ENCODE measurements around the gene SEL1L. TPM values are rescaled to one million over a fixed set of nuclear protein-coding genes. Genes with fewer than 3 reads are reported as not detected.

The SEL1L gene
- polyA plus RNA-seq, 1 of the 3 experiments (the other 2 are of a cell fraction) = 13.8 TPM

DNA sequence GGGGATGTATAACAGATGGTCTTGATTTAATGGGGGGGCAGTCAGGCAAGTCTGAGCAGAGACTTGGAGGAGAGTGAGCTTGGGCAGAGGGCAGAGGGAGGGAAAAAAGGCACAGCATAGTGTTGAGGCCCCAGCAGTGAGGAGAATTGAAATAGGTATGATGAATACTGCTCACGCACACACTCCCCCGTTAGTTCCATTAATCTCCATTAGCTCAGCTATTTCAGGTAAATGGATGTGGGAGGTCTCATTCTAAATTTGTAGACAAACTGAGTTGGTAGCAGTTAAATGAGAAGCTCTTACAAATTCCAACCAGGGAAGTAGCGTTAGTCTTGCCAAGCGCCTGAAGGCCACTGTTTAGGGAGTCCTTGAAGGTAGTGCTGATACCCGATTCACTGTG, 66.8 kb downstream of the SEL1L start:
- ChIA-PET CTCF (interaction anchor here (4.7 to 5.9 kb wide), 2 partner anchors 14 to 194 kb away, joined by 106 to 124 read pairs; no protein-coding TSS in a partner anchor), POLR2A (no interaction called here)
- no peaks in the 10 kb centered on the region for H3K9me3 ChIP-seq
- H3K27ac ChIP-seq (ENCODE audit: low read depth in 2 of 2, low read length in 1 of 2) = no peak overlapping the region
- TF ChIP-seq, protein P1, sequence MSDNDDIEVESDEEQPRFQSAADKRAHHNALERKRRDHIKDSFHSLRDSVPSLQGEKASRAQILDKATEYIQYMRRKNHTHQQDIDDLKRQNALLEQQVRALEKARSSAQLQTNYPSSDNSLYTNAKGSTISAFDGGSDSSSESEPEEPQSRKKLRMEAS (IDR thresholded peaks at IDR 0.05; ENCODE audit: low read depth) = no peak
- TF ChIP-seq, protein P2, sequence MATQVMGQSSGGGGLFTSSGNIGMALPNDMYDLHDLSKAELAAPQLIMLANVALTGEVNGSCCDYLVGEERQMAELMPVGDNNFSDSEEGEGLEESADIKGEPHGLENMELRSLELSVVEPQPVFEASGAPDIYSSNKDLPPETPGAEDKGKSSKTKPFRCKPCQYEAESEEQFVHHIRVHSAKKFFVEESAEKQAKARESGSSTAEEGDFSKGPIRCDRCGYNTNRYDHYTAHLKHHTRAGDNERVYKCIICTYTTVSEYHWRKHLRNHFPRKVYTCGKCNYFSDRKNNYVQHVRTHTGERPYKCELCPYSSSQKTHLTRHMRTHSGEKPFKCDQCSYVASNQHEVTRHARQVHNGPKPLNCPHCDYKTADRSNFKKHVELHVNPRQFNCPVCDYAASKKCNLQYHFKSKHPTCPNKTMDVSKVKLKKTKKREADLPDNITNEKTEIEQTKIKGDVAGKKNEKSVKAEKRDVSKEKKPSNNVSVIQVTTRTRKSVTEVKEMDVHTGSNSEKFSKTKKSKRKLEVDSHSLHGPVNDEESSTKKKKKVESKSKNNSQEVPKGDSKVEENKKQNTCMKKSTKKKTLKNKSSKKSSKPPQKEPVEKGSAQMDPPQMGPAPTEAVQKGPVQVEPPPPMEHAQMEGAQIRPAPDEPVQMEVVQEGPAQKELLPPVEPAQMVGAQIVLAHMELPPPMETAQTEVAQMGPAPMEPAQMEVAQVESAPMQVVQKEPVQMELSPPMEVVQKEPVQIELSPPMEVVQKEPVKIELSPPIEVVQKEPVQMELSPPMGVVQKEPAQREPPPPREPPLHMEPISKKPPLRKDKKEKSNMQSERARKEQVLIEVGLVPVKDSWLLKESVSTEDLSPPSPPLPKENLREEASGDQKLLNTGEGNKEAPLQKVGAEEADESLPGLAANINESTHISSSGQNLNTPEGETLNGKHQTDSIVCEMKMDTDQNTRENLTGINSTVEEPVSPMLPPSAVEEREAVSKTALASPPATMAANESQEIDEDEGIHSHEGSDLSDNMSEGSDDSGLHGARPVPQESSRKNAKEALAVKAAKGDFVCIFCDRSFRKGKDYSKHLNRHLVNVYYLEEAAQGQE (IDR thresholded peaks at IDR 0.05; ENCODE audit: low read depth, low read length) = no peak
- TF ChIP-seq GABPA (IDR thresholded peaks at IDR 0.05; ENCODE audit: low read depth) (no peak), TCF12 (IDR thresholded peaks at IDR 0.05) (no peak)
- TF ChIP-seq, protein P3, sequence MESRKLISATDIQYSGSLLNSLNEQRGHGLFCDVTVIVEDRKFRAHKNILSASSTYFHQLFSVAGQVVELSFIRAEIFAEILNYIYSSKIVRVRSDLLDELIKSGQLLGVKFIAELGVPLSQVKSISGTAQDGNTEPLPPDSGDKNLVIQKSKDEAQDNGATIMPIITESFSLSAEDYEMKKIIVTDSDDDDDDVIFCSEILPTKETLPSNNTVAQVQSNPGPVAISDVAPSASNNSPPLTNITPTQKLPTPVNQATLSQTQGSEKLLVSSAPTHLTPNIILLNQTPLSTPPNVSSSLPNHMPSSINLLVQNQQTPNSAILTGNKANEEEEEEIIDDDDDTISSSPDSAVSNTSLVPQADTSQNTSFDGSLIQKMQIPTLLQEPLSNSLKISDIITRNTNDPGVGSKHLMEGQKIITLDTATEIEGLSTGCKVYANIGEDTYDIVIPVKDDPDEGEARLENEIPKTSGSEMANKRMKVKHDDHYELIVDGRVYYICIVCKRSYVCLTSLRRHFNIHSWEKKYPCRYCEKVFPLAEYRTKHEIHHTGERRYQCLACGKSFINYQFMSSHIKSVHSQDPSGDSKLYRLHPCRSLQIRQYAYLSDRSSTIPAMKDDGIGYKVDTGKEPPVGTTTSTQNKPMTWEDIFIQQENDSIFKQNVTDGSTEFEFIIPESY (IDR thresholded peaks at IDR 0.05; ENCODE audit: borderline replicate concordance, low read depth) = no peak
- no peaks in the 10 kb centered on the region for H3K9me2 ChIP-seq
- no peaks in the 10 kb centered on the region for H3K4me1 ChIP-seq (ENCODE audit: control insufficient read depth in 1 of 2, insufficient read depth in 2 of 2, low read depth in 1 of 2, low read length in 1 of 2)
- no peaks in the 10 kb centered on the region for H3K79me2 ChIP-seq (ENCODE audit: insufficient read depth)
- H3F3A ChIP-seq (replicated peaks; ENCODE audit: insufficient read depth) = no peaks in the 10 kb centered on the region
- no peak overlapping the region for H3K4me3 ChIP-seq (ENCODE audit: low read depth in 2 of 2, low read length in 1 of 2)
- WGBS (ENCODE audit: low lambda C conversion rate) = 84% methylated on average over 5 of the region's 5 CpGs
- H3K36me3 ChIP-seq (replicated peaks in 1 of 2; ENCODE audit: control insufficient read depth in 1 of 2, insufficient read depth in 2 of 2, low read length in 1 of 2) = no peaks in the 10 kb centered on the region
- H3K4me2 ChIP-seq = no peak overlapping the region
- no peak overlapping the region for H2AFZ ChIP-seq (ENCODE audit: low read depth)
- no peaks in the 10 kb centered on the region for H4K20me1 ChIP-seq (ENCODE audit: insufficient read depth)
- H3K9ac ChIP-seq = no peak overlapping the region
- no peak for DNase-seq
- no peaks in the 10 kb centered on the region for H3K27me3 ChIP-seq (ENCODE audit: insufficient read depth)

DNA sequence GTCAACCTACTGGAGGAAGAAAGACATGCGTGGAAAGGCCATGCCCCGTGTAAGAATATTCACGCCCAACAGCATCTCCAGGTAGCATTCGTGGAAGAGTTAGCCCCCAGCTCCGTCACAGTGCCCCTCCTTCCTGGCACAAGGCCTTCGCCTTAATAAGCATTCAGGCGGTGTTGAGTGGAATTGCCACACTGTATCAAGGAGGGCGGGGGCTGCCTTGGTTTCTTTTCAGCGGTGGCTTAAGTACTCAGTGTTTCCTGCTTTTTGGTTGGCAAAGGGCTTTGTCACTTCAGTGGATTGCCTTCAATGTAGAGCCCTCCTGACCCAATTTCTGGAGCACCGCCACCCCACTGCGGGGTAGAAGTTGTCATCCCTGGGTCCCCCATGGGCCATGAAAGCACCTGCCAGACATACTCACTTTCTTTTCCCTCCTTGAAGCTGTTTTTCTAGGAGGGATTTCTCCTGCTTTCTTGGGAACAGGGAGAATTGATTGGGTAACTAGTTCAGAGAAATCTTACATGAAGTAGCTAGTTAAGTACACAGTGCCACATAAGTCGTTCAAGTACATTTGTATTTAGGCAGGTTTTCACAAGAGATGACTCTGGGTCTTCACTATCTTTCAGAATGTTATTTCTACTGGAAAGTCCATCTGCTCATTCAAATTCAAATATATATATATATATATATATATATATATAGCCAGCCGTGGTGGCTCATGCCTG, 68.0 kb downstream of the SEL1L start:
- ChIA-PET POLR2A (no interaction called here), CTCF (interaction anchor here (0.9 to 5.9 kb wide), 11 partner anchors 13 to 473 kb away, joined by 3 to 124 read pairs (median 6); no protein-coding TSS in a partner anchor)
- H3F3A ChIP-seq (replicated peaks; ENCODE audit: insufficient read depth) = no peaks in the 10 kb centered on the region
- H3K79me2 ChIP-seq (ENCODE audit: insufficient read depth) = no peaks in the 10 kb centered on the region
- H3K27ac ChIP-seq (ENCODE audit: low read depth in 2 of 2, low read length in 1 of 2) = no peak overlapping the region
- H3K4me3 ChIP-seq (ENCODE audit: low read depth in 2 of 2, low read length in 1 of 2) = no peak overlapping the region
- no peak for DNase-seq
- no peak overlapping the region for H3K4me2 ChIP-seq
- H4K20me1 ChIP-seq (ENCODE audit: insufficient read depth) = no peaks in the 10 kb centered on the region
- 81% methylated on average over 10 of the region's 13 CpGs for WGBS (ENCODE audit: low lambda C conversion rate)
- H3K9me3 ChIP-seq = no peaks in the 10 kb centered on the region
- TF ChIP-seq NFIC (IDR thresholded peaks at IDR 0.05; ENCODE audit: borderline replicate concordance) (no peak), SIN3A (IDR thresholded peaks at IDR 0.05; ENCODE audit: borderline replicate concordance, low read depth, low read length) (no peak), POLR2AphosphoS5 (IDR thresholded peaks at IDR 0.05; ENCODE audit: low read depth, low read length) (no peak), TEAD4 (IDR thresholded peaks at IDR 0.05; ENCODE audit: borderline replicate concordance, insufficient read depth) (no peak), FOXM1 (IDR thresholded peaks at IDR 0.05; ENCODE audit: low read depth) (no peak), MXI1 (IDR thresholded peaks at IDR 0.05; ENCODE audit: low read depth, low read length) (no peak), EZH2phosphoT487 (IDR thresholded peaks at IDR 0.05; ENCODE audit: borderline replicate concordance, low read depth) (no peak), GABPA (IDR thresholded peaks at IDR 0.05; ENCODE audit: low read depth) (no peak), YY1 (IDR thresholded peaks at IDR 0.05; ENCODE audit: low read depth) (no peak), RAD21 (IDR thresholded peaks at IDR 0.05; ENCODE audit: low read length) (no peak), RCOR1 (IDR thresholded peaks at IDR 0.05; ENCODE audit: low read length) (no peak), GATA2 (CRISPR knock-in tag; IDR thresholded peaks at IDR 0.05) (no peak), CHD2 (IDR thresholded peaks at IDR 0.05; ENCODE audit: low read length, partially characterized antibody) (no peak), MEF2A (IDR thresholded peaks at IDR 0.05; ENCODE audit: borderline replicate concordance, low read depth) (no peak), FOSL2 (IDR thresholded peaks at IDR 0.05; ENCODE audit: borderline replicate concordance, low read depth) (no peak), EP300 (IDR thresholded peaks at IDR 0.05; ENCODE audit: borderline replicate concordance in 1 of 2, low read depth in 1 of 2, low read length in 1 of 2) (no peak), USF1 (IDR thresholded peaks at IDR 0.05; ENCODE audit: borderline replicate concordance, low read depth) (no peak), ELF1 (IDR thresholded peaks at IDR 0.05) (no peak), FOXJ3 (CRISPR knock-in tag; IDR thresholded peaks at IDR 0.05) (no peak)
- no peaks in the 10 kb centered on the region for H3K9me2 ChIP-seq
- H3K27me3 ChIP-seq (ENCODE audit: insufficient read depth) = no peaks in the 10 kb centered on the region
- H3K36me3 ChIP-seq (replicated peaks in 1 of 2; ENCODE audit: control insufficient read depth in 1 of 2, insufficient read depth in 2 of 2, low read length in 1 of 2) = no peaks in the 10 kb centered on the region
- H3K9ac ChIP-seq = no peak overlapping the region
- H2AFZ ChIP-seq (ENCODE audit: low read depth) = no peak overlapping the region
- H3K4me1 ChIP-seq (ENCODE audit: control insufficient read depth in 1 of 2, insufficient read depth in 2 of 2, low read depth in 1 of 2, low read length in 1 of 2) = no peaks in the 10 kb centered on the region

Measured in SK-N-SH (cell line).